HUES64 (cell line): ENCODE results near the gene PCYT1A.
"Not testable (repeated sequence)": the region's sequence is repeated elsewhere in the genome, so short reads cannot be mapped to it uniquely, and the experiment has no call there.

Experiments
- H3K27ac ChIP-seq: 2 replicates; pipeline ENCODE4 v1.7.0; 2013; ENCODE audit warnings: low read depth, low read length, inconsistent platforms
- H3K27me3 ChIP-seq: 2 replicates; pipeline ENCODE4 v1.6.1; 2013; ENCODE audit warnings: mild to moderate bottlenecking, low read length; ENCODE audit not compliant: insufficient read depth
- H3K36me3 ChIP-seq: 2 replicates; pipeline ENCODE4 v1.6.1; 2013; ENCODE audit warnings: mild to moderate bottlenecking, low read length; ENCODE audit not compliant: insufficient read depth
- H3K4me1 ChIP-seq: 2 replicates; pipeline ENCODE4 v1.6.1; 2013; ENCODE audit warnings: mild to moderate bottlenecking, low read length, moderate library complexity; ENCODE audit not compliant: insufficient read depth
- H3K4me3 ChIP-seq: 2 replicates; pipeline ENCODE4 v1.5.1; 2013; ENCODE audit warnings: mild to moderate bottlenecking, low read length, moderate library complexity
- H3K9ac ChIP-seq: 2 replicates; pipeline ENCODE4 v1.6.1; 2013; ENCODE audit warnings: mild to moderate bottlenecking, low read depth, low read length
- H3K9me3 ChIP-seq: 2 replicates; pipeline ENCODE4 v1.6.1; 2013; ENCODE audit warnings: low read depth, low read length; ENCODE audit not compliant: insufficient read depth
- WGBS: fragments of 150-250, 120-280 bp; methylation state at CpG from one replicate; pipeline ENCODE4 v1.1.7; 2013; ENCODE audit warnings: missing lambda C conversion rate; 5-methylcytosine and 5-hydroxymethylcytosine counted together

Gene PCYT1A

DNA sequence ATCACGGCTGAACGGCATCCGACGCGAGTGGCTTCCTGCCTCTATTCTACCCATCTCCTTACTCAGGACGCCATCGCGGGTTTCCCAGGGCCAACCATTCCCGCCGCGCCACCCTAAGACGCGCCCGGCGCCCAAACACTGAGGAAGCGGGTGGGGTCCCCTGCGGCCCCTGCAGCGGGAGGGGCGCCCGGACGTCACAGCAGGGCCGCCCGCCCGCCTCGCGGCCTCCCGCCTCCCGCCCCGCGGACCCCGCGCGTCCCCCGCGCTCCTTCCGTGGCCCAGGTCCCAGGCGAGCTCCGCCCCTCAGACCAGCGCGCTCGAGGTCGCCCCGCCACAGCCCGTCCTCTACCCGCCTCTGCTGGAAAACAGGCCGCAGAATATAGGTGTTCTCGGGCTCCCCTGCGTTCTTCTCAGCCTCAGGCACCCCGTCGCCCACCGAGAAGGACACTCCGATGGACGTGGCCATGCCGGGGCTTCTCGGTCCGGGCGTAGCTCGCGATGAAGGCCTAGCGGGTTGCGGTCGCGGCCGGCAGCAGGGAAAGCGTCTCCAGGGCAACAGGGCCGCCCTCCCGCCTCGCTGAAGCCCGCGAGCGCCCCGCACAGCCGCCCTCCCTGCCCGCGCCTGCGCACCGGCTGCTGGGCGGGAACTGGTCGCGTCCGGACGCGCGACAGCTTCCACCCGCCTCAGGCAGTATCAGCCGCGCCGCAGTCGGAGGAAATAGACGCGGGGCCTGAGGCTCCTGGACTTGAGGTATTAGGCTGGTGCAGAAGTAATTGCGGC lies 30.4 kb upstream of the PCYT1A start, which contains the start of gene DYNLT2B:
Gene DYNLT2B (minus strand): TSS at position 554 of the 781 bp plus-strand sequence. CDS start 88 bp downstream, at position 466.
- no peaks in the 10 kb centered on the region for H3K9me3 ChIP-seq

GRCh38 chr3:196316799-196317686 lies 29.5 kb upstream of the PCYT1A start:
- H3K27me3 ChIP-seq, H3K4me1 ChIP-seq, H3K9me3 ChIP-seq, H3K36me3 ChIP-seq: not testable (repeated sequence)
- H3K9ac ChIP-seq = peak overlapping the region; percentile 89
- 18% methylated on average over 14 of the region's 17 CpGs for WGBS
- H3K27ac ChIP-seq = peak overlapping the region; percentile 73
- peak overlapping the region; percentile 95 for H3K4me3 ChIP-seq

More for the DNA sequence above, 30.4 kb upstream of the PCYT1A start, which contains the start of gene DYNLT2B:
- Histone ChIP-seq H3K9ac (peak within 1 kb of the TSS; percentile 89), H3K4me3 (peak within 1 kb of the TSS; percentile 95), H3K27me3 (no peaks in the 10 kb centered on the region), H3K27ac (peak within 1 kb of the TSS; percentile 73), H3K4me1 (no peaks in the 10 kb centered on the region), H3K36me3 (peaks cover 8% of the 10 kb centered on the region; the same call in 1 of the 2 replicates)
- WGBS = under 1% methylated on average over 92 of the region's 92 CpGs

GRCh38 chr3:196315821-196316220 lies 28.3 kb upstream of the PCYT1A start:
- Histone ChIP-seq H3K9me3 (no peaks in the 10 kb centered on the region), H3K9ac (no peak overlapping the region), H3K27me3 (no peaks in the 10 kb centered on the region), H3K27ac (no peak overlapping the region), H3K4me1 (no peaks in the 10 kb centered on the region), H3K36me3 (peaks cover 8% of the 10 kb centered on the region; the same call in 1 of the 2 replicates), H3K4me3 (no peak overlapping the region)
- 93% methylated on average over 1 of the region's 1 CpG for WGBS

DNA sequence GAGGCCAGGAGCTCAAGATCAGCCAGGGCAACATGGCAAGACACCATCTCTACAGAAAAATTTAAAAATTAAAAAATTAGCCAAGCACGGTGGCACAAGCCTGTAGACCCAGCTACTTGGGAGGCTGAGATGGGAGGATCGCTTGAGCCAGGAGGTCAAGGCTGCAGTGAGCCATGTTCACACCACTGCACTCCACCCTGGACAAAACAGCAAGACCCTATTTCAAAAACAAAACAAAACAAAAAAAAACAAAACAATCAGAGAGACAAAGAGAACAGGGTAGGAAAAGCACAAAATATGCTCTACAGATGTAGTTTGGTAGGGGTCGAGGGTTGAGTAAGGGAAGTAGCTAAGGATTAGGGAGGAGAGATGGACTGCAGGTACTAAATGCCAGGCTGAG lies 27.1 kb upstream of the PCYT1A start:
- Histone ChIP-seq H3K9me3 (no peaks in the 10 kb centered on the region), H3K36me3 (peaks cover 8% of the 10 kb centered on the region; the same call in 1 of the 2 replicates), H3K9ac (no peak overlapping the region), H3K4me3 (no peak overlapping the region), H3K27ac (no peak overlapping the region), H3K27me3 (no peaks in the 10 kb centered on the region), H3K4me1 (no peaks in the 10 kb centered on the region)
- 97% methylated on average over 3 of the region's 3 CpGs for WGBS

- not testable (repeated sequence) for H3K9ac ChIP-seq, H3K36me3 ChIP-seq, H3K4me3 ChIP-seq, H3K27ac ChIP-seq, H3K9me3 ChIP-seq, H3K27me3 ChIP-seq, H3K4me1 ChIP-seq
- WGBS = 82% methylated on average over 6 of the region's 7 CpGs
Observed at GRCh38 chr3:196314086-196314485, 26.6 kb upstream of the PCYT1A start.

DNA sequence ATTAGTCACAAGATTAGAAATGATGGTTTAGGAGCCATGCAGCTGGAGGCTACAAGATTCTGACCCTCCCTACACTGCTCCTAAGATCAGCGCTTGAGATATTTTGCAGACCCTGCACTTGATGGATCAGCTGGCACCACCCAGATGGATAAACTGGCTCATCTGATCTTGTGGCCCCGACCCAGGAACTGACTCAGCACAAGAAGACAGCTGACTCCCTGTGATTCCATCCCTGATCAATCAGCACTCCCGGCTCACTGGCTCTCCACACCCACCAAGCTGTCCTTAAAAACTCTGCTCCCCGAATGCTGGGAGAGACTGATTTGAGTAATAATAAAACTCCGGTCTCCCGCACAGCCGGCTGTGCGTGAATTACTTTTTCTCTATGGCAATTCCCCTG lies 15.4 kb upstream of the PCYT1A start:
- H3K4me3 ChIP-seq, H3K36me3 ChIP-seq, H3K27ac ChIP-seq, H3K4me1 ChIP-seq, H3K9ac ChIP-seq, H3K9me3 ChIP-seq, H3K27me3 ChIP-seq: not testable (repeated sequence)
- 98% methylated on average over 6 of the region's 8 CpGs for WGBS

DNA sequence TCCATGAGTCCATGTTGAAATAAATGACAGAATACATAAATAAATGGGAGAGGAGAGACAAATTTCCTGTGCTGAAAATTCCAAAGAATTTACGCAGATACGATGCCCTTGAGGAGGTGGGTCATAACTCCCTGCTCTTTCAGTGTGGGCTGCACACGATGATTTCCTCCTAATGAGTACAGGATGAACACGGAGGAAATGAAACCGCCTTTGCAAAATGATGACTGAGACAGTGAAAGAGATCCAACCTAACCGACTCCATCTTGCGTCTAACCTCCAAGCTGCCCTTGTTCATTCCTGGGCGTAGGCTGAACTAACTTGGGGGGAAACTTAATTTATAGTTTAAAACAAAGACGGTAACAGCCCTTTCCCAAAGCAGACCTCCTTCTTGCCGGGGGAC lies 15.0 kb upstream of the PCYT1A start:
- 93% methylated on average over 5 of the region's 10 CpGs for WGBS
- H3K9ac ChIP-seq, H3K4me3 ChIP-seq: not testable (repeated sequence)

DNA sequence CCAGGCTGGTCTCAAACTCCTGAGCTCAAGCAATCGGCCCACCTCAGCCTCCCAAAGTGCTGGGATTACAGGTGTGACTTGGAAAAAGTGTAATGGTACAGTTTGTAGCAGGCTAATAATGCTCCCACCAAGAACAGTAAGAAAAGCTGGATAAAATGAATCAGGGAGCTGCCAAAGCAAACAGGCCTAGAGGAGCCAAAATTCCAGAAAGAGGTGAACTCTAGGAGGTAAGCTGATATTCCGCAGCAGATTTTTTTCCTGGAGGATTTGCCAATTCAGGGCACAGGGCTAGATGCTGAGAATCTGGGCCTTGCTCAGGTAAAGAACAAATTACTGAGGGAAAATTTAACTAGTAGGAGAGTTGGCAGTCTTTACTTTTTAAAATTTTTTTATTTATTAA lies 11.0 kb upstream of the PCYT1A start:
- no peak overlapping the region for H3K27ac ChIP-seq
- H3K9ac ChIP-seq = no peak overlapping the region
- 96% methylated on average over 2 of the region's 2 CpGs for WGBS
- H3K36me3 ChIP-seq = peaks cover 8% of the 10 kb centered on the region
- H3K9me3 ChIP-seq = no peaks in the 10 kb centered on the region
- no peaks in the 10 kb centered on the region for H3K27me3 ChIP-seq
- no peak overlapping the region for H3K4me3 ChIP-seq
- H3K4me1 ChIP-seq = no peaks in the 10 kb centered on the region

More for the DNA sequence above, 15.0 kb upstream of the PCYT1A start:
- H3K9me3 ChIP-seq, H3K27ac ChIP-seq, H3K36me3 ChIP-seq, H3K27me3 ChIP-seq, H3K4me1 ChIP-seq: not testable (repeated sequence)

GRCh38 chr3:196292286-196292923 lies 4.9 kb upstream of the PCYT1A start:
- Histone ChIP-seq H3K9me3 (no peaks in the 10 kb centered on the region), H3K4me1 (no peaks in the 10 kb centered on the region), H3K4me3 (no peak overlapping the region), H3K36me3 (no peaks in the 10 kb centered on the region; the same call in 1 of the 2 replicates), H3K27ac (no peak overlapping the region), H3K9ac (no peak overlapping the region), H3K27me3 (no peaks in the 10 kb centered on the region)
- 88% methylated on average over 5 of the region's 5 CpGs for WGBS

DNA sequence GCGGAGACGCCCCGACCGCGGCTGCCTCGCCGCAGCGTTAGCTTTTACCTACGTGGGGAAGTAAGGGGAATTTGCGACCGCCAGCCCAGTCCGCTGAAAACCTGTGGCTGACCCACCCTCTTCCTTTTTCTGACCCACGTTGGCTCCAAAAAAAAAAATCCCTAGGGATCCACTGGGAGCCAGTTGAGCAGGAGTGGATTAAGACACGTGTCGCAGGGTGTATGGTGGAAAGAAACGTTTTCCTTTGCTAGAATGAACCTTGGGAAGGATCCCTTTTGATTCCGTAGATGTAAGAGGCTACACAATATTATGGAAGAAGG lies 575 bp upstream of the PCYT1A start:
- no peaks in the 10 kb centered on the region for H3K27me3 ChIP-seq
- peak overlapping the region; percentile 92 for H3K27ac ChIP-seq
- peak overlapping the region; percentile 89 for H3K9ac ChIP-seq
- WGBS = under 1% methylated on average over 16 of the region's 17 CpGs
- H3K4me3 ChIP-seq = peak overlapping the region; percentile 80
- peaks cover 16% of the 10 kb centered on the region for H3K4me1 ChIP-seq
- H3K36me3 ChIP-seq = no peaks in the 10 kb centered on the region
- H3K9me3 ChIP-seq = no peaks in the 10 kb centered on the region

DNA sequence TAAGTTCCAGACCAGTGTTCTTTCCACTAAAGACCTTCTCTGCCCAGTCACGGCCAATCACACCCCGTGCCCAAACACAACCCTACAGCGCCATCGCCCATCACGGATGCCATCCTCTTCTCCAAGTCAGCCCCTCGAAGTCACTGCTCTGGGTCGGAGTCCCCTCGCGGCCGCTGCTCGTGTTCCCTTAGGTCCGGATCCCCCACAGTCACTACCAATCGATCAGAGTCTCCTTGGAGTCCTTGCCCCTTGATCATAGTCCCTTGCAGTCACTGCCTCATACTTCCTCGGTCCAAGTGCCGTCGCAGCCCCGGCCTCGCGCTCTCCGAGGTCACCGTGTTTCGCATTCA lies 461 bp downstream of the PCYT1A start:
- Histone ChIP-seq H3K36me3 (no peaks in the 10 kb centered on the region; the same call in 1 of the 2 replicates), H3K27ac (peak overlapping the region; percentile 58; the same call in 1 of the 2 replicates), H3K4me3 (peak overlapping the region; percentile 80), H3K4me1 (peaks cover 16% of the 10 kb centered on the region), H3K27me3 (no peaks in the 10 kb centered on the region), H3K9ac (peak overlapping the region; percentile 89), H3K9me3 (no peaks in the 10 kb centered on the region)
- 1% methylated on average over 22 of the region's 22 CpGs for WGBS
